HG03025 (cell line): ENCODE measurements around the gene PPM1H.
"Not testable (repeated sequence)": the region's sequence is repeated elsewhere in the genome, so short reads cannot be mapped to it uniquely, and the experiment has no call there.

Experiments used
- ATAC-seq: cut with Tn5 transposase; IDR thresholded peaks from one replicate; pipeline ENCODE4 v1.9.1; 2021; ENCODE audit warnings: mild to moderate bottlenecking, moderate library complexity; ENCODE audit not compliant: unreplicated experiment, low FRiP score

PPM1H gene

GRCh38 chr12:62776575-62776974 is 158.4 kb downstream of the PPM1H start:
- no peak for ATAC-seq

- no peak for ATAC-seq
These were observed 160.2 kb downstream of the PPM1H start for GRCh38 chr12:62774794-62775193.

DNA sequence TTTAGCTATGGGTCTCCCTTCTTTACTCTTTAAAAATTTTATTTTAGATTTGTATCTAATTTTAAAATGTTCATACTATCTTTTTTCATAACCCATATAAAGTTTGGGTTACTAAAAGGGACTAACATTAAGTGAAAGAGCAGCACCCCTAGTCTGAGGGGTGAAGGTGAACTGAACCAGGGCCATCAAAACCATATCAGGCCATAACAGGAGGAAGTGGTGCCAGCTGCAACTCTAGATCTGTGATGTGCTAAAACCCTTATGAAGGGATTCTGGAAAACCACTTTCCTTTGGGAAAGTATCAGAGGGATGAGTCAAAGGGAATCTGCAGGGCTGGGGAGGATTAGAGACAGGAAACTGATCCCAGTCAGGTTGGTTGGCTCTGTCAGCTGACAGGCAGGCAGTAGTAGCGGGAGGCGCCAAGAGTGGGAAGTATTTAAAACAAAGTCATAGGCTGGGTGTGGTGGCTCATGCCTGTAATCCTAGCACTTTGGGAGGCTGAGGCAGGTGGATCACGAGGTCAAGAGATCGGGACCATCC is 162.5 kb downstream of the PPM1H start:
- no peak for ATAC-seq

DNA sequence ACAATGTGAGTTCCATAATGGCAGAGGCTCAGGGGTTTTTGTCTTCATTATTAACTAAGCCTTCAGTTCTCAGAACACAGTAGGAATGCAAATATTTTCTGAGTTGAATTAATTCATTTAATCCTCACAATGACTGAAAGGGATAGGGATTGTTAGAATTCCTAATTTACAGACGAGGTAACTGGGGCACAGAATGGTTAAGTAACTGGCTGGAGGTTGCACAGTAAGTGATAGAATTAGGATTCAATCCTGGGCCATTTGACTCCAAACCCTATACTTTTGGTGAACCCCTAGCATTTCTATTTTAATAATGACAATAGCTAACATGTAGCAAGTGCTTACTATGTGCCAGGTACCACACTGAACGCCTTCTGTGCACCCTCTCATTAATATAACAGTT is 163.1 kb downstream of the PPM1H start:
- no peak for ATAC-seq

- no peak for ATAC-seq
These were observed 164.6 kb downstream of the PPM1H start for GRCh38 chr12:62770381-62770780.

DNA sequence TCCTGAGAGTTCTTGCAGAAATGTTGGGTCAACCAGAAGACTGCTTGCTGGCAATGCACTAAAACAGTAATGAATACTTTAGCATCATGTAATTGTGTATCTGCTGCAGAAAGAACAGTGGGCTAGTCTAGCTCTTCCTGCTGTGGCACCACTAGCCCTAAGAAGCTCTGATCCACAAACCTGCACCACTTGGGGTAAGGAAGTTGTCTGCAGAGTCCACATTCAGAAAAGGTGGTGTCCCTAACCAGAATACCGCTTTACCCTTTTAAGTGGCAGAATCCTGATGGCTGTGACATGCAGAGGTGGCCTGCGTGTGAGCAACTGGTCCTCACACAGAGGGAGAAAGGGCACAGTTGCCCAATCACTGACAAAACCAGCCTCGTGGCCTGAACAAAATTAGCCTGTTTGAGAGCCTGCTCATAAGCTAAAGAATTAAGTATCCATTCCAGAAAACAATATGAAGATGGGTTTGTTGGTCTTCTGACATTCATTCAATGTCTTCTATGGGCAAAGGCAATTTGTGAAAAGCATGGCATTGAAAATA is 165.8 kb downstream of the PPM1H start:
- ATAC-seq: no peak

- ATAC-seq: peak; percentile 59
These were observed 167.0 kb downstream of the PPM1H start for GRCh38 chr12:62767946-62768345.

DNA sequence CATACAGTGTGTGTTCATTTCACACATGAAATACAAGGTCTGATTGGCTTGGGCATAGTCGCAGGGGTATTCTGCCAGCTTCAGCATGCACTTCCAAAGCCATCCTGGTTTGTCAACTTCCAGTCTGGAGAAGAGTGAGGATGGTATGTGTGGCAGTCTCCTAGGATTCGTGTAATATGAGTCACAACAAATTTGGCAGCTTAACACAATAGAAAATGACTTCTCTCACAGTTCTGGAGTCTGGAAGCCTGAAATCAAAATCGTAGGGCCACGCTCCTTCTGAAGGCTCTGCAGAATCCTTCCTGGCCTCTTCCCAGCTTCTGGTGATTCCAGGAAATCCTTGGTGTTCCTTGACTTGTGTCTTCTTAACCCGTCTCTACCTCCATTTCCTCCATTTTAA is 167.5 kb downstream of the PPM1H start:
- ATAC-seq: no peak

DNA sequence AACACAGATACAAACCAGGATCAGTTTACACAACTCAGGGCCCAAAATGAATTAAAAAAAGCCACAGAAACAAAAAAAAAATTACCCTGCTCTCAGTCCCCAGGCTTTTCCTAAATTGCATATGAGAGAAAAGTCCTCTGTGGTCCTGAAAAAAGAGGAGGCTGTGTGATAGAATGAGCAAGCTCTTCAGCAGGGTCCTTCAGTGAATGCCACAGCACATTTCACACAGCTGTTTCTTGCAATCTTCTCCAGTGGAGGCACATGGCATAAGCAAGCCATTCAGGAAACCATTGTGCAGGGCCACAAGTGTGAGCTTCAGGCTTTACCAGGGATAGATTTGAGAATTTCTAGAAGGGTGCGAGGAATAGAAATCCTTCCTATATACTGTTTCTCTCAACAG is 168.5 kb downstream of the PPM1H start:
- no peak for ATAC-seq

GRCh38 chr12:62763861-62764645 is 170.9 kb downstream of the PPM1H start:
- no peak for ATAC-seq

DNA sequence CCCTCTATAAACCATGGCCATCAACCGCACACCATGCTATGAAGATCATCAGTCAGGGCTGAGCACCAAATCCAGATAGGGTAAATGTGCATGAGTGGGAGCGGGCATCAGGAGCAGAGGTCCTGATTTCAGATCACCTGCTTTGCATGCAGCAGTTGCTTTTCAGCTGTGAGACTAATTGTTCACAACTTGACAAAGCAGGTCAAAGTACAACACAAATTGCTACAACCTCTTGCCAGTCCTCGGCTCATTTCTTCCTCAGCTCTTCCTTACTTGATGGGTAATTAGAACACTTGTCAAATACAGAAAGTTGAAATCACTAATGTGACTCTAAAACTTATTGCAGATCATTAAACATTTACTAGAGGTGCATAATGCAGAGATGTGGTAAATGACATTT is 171.6 kb downstream of the PPM1H start:
- no peak for ATAC-seq

- ATAC-seq: no peak
These were observed 172.3 kb downstream of the PPM1H start for GRCh38 chr12:62762645-62763044.

DNA sequence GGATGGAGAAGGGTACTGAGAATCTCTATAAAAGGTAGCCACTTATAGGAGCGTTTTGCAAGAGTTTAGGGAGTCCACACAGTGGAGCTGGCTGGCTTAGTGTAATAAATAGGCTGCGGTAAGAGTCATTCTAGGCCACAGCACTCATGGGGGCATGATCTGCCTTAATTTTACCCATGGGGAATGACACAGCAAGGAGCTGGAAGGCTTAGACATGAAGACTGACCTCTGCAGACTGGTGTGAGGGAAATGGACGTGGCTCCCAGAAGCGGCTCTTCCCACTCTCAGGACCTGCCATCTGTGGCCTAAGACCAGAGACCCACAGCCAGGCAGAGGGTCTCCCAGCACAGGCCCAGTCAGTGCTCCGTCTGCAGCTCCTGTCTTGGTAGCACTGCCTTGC is 173.3 kb downstream of the PPM1H start:
- no peak for ATAC-seq

DNA sequence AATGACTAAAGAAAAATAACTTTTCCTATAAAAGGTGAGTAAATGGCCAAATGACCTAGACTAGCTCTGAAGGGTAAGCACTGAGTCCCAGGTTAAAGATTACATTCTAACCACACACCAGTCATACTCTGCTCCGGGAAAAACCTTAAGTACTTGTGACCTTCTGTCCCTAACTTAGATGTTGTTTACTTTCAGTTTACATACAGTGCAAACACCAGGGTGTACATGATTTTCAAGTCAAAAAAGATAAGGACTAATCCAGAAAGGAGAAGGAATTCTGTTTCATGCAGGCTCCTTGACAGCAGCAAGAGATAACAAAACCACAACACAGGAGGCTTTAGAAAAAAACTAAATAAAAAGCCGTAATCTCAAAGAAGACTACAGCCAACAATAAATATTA is 174.2 kb downstream of the PPM1H start:
- ATAC-seq: peak; percentile 65

- ATAC-seq: not testable (repeated sequence)
These were observed 174.6 kb downstream of the PPM1H start for GRCh38 chr12:62760341-62760740.

GRCh38 chr12:62758216-62758615 is 176.7 kb downstream of the PPM1H start:
- ATAC-seq: no peak

- no peak for ATAC-seq
These were observed 177.9 kb downstream of the PPM1H start for GRCh38 chr12:62757048-62757447.

GRCh38 chr12:62754706-62755105 is 180.2 kb downstream of the PPM1H start:
- ATAC-seq: no peak

- ATAC-seq: no peak
These were observed 183.2 kb downstream of the PPM1H start for GRCh38 chr12:62751810-62752155.

- no peak for ATAC-seq
These were observed 183.8 kb downstream of the PPM1H start for GRCh38 chr12:62750941-62751809.

DNA sequence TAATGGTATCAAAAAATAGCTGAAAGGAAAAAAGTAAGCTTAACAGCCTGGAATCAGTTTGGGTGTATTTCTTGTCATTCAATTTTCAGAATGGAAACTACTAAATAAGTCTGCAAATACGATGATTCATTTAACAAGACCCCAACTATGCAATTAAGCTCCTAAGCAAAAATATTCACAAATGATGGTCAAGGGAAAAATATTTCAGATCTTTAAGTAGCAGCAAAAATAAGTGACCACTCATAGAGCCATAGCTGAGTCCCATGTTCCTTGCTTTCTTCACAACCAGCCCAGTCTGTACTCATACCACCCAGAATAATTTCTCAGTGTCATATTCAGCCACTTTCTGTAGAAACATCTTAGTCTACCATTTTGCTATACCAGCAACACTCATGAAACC is 185.4 kb downstream of the PPM1H start:
- no peak for ATAC-seq
